Measurements from ENCODE around the gene RGS12. TPM values are rescaled to one million over a fixed set of nuclear protein-coding genes. Genes with fewer than 3 reads are reported as not detected.

RGS12 gene
- total RNA-seq, 1 experiment from 2014 or later, result 53.9 TPM

GRCh38 chr4:3332498-3332897, 39.7 kb downstream of the RGS12 start:
- H3K27me3 ChIP-seq (replicated peaks; ENCODE audit: insufficient read depth, low read depth, low read length, poor library complexity), result no peaks in the 10 kb centered on the region
- TF ChIP-seq EZH2 (IDR thresholded peaks at IDR 0.05; ENCODE audit: borderline replicate concordance, low read depth, low read length, poor library complexity, severe bottlenecking) (no peak), CTCF (conservative IDR thresholded peaks at IDR 0.05; ENCODE audit: low read depth, low read length) (no peak)
- no peak overlapping the region for H3K27ac ChIP-seq (ENCODE audit: low read depth, low read length, poor library complexity, severe bottlenecking)
- no peak overlapping the region for H3K4me3 ChIP-seq (ENCODE audit: low read depth, low read length, poor library complexity, severe bottlenecking)
- H3K36me3 ChIP-seq (ENCODE audit: insufficient read depth, low read length, poor library complexity, severe bottlenecking), result no peaks in the 10 kb centered on the region
- no peaks in the 10 kb centered on the region for H3K9me3 ChIP-seq (ENCODE audit: low read depth, low read length, poor library complexity, severe bottlenecking)
- H3K4me1 ChIP-seq (ENCODE audit: insufficient read depth, low read length, poor library complexity, severe bottlenecking), result peaks cover 16% of the 10 kb centered on the region
- no peak for DNase-seq (ENCODE audit: low spot score)
- CTCF ChIA-PET, result no interaction called here
- intact Hi-C loops (cut with micrococcal nuclease; ENCODE audit: unreplicated experiment), result no loop called here
- POLR2A ChIA-PET (ENCODE audit: low non-redundant PET), result no interaction called here
- no TSS peak for BruUV-seq (replicated peaks)

GRCh38 chr4:3334316-3334715, 41.5 kb downstream of the RGS12 start:
- TF ChIP-seq EZH2 (IDR thresholded peaks at IDR 0.05; ENCODE audit: borderline replicate concordance, low read depth, low read length, poor library complexity, severe bottlenecking) (no peak), CTCF (conservative IDR thresholded peaks at IDR 0.05; ENCODE audit: low read depth, low read length) (no peak)
- H3K4me3 ChIP-seq (ENCODE audit: low read depth, low read length, poor library complexity, severe bottlenecking), result no peak overlapping the region
- H3K27me3 ChIP-seq (replicated peaks; ENCODE audit: insufficient read depth, low read depth, low read length, poor library complexity), result no peaks in the 10 kb centered on the region
- H3K36me3 ChIP-seq (ENCODE audit: insufficient read depth, low read length, poor library complexity, severe bottlenecking), result no peaks in the 10 kb centered on the region
- ChIA-PET POLR2A (ENCODE audit: low non-redundant PET) (interaction anchor here (0.5 kb wide), 1 partner anchor 223 kb away, joined by 3 read pairs; no protein-coding TSS in a partner anchor), CTCF (interaction anchor here (0.6 to 1.0 kb wide), 2 partner anchors 10 to 12 kb away, joined by 3 to 4 read pairs; no protein-coding TSS in a partner anchor)
- BruUV-seq (replicated peaks), result no TSS peak
- H3K9me3 ChIP-seq (ENCODE audit: low read depth, low read length, poor library complexity, severe bottlenecking), result no peaks in the 10 kb centered on the region
- intact Hi-C loops (cut with micrococcal nuclease; ENCODE audit: unreplicated experiment), result no loop called here
- H3K4me1 ChIP-seq (ENCODE audit: insufficient read depth, low read length, poor library complexity, severe bottlenecking), result peaks cover 28% of the 10 kb centered on the region
- no peak for DNase-seq (ENCODE audit: low spot score)
- H3K27ac ChIP-seq (ENCODE audit: low read depth, low read length, poor library complexity, severe bottlenecking), result no peak overlapping the region

GRCh38 chr4:3335385-3335784, 42.6 kb downstream of the RGS12 start:
- no peak for TF ChIP-seq CTCF (conservative IDR thresholded peaks at IDR 0.05; ENCODE audit: low read depth, low read length)
- TF ChIP-seq EZH2 (IDR thresholded peaks at IDR 0.05; ENCODE audit: borderline replicate concordance, low read depth, low read length, poor library complexity, severe bottlenecking), result no peak
- POLR2A ChIA-PET (ENCODE audit: low non-redundant PET), result no interaction called here
- no peaks in the 10 kb centered on the region for H3K9me3 ChIP-seq (ENCODE audit: low read depth, low read length, poor library complexity, severe bottlenecking)
- no peak for DNase-seq (ENCODE audit: low spot score)
- CTCF ChIA-PET, result interaction anchor here (0.5 kb wide), 1 partner anchor 116 kb away, joined by 7 read pairs; no protein-coding TSS in a partner anchor
- H3K27ac ChIP-seq (ENCODE audit: low read depth, low read length, poor library complexity, severe bottlenecking), result no peak overlapping the region
- H3K36me3 ChIP-seq (ENCODE audit: insufficient read depth, low read length, poor library complexity, severe bottlenecking), result no peaks in the 10 kb centered on the region
- no TSS peak for BruUV-seq (replicated peaks)
- no peak overlapping the region for H3K4me3 ChIP-seq (ENCODE audit: low read depth, low read length, poor library complexity, severe bottlenecking)
- intact Hi-C loops (cut with micrococcal nuclease; ENCODE audit: unreplicated experiment), result no loop called here
- H3K27me3 ChIP-seq (replicated peaks; ENCODE audit: insufficient read depth, low read depth, low read length, poor library complexity), result no peaks in the 10 kb centered on the region
- H3K4me1 ChIP-seq (ENCODE audit: insufficient read depth, low read length, poor library complexity, severe bottlenecking), result peaks cover 39% of the 10 kb centered on the region

All from A673 (cell line).